CD14-positive monocyte (primary cell): ENCODE results near the gene PRKAG3. TPM values are rescaled to one million over a fixed set of nuclear protein-coding genes. Genes with fewer than 3 reads are reported as not detected.

ENCODE experiments used
- DNase-seq, 3 donors: peaks; one replicate each; pipeline ENCODE4 v3.0.0-alpha.2; 2011 to 2022
- H2AFZ ChIP-seq: 2 replicates; pipeline ENCODE4 v1.6.0; 2012; ENCODE audit warnings: mild to moderate bottlenecking, low read depth, low read length, inconsistent platforms; ENCODE audit not compliant: insufficient read depth, poor library complexity, severe bottlenecking
- H3K27ac ChIP-seq, 2 donors: 1 replicate in 1 of 2; 2 replicates in 1 of 2; pipeline ENCODE4 v1.5.1; 2012 to 2013; ENCODE audit warnings: low read length in 2 of 2, control low read depth in 1 of 2, inconsistent platforms in 1 of 2, low read depth in 1 of 2, mild to moderate bottlenecking in 1 of 2
- H3K27me3 ChIP-seq, 2 donors: one replicate each; pipeline versions ENCODE4 v1.6.0 to v1.6.1; 2011 to 2013; ENCODE audit warnings: low read length in 2 of 2; ENCODE audit not compliant: control insufficient read depth in 2 of 2, insufficient read depth in 2 of 2
- H3K36me3 ChIP-seq, 2 donors: replicated peaks in 1 of 2; 1 replicate in 1 of 2; 2 replicates in 1 of 2; pipeline versions ENCODE4 v1.5.1 to v1.6.1; 2012 to 2013; ENCODE audit warnings: low read length in 2 of 2, control low read depth in 1 of 2, inconsistent platforms in 1 of 2, mild to moderate bottlenecking in 1 of 2; ENCODE audit not compliant: insufficient read depth in 2 of 2, control insufficient read depth in 1 of 2
- H3K4me1 ChIP-seq, 2 donors: 1 replicate in 1 of 2; 2 replicates in 1 of 2; pipeline versions ENCODE4 v1.5.1 to v1.6.1; 2012 to 2013; ENCODE audit warnings: low read length in 2 of 2, control low read depth in 1 of 2, inconsistent platforms in 1 of 2, mild to moderate bottlenecking in 1 of 2, moderate library complexity in 1 of 2; ENCODE audit not compliant: insufficient read depth in 2 of 2, control insufficient read depth in 1 of 2
- H3K4me2 ChIP-seq: replicated peaks from 2 replicates; pipeline ENCODE3; 2012; ENCODE audit warnings: low read length, moderate library complexity, mild to moderate bottlenecking; ENCODE audit not compliant: poor library complexity, severe bottlenecking; ENCODE audit errors: extremely low read depth
- H3K4me3 ChIP-seq, 3 experiments: fragments of 200-600 bp in 1 of 3; sonication (generic) in 1 of 3; replicated peaks in 1 of 3; 1 replicate in 2 of 3; 2 replicates in 1 of 3; pipeline ENCODE4 v1.5.1; 2011 to 2013; ENCODE audit warnings: low read length in 3 of 3, mild to moderate bottlenecking in 3 of 3, control low read depth in 2 of 3, low read depth in 2 of 3, inconsistent platforms in 1 of 3, moderate library complexity in 1 of 3
- H3K79me2 ChIP-seq: 2 replicates; pipeline ENCODE4 v1.6.0; 2012; ENCODE audit warnings: mild to moderate bottlenecking, control low read depth, inconsistent platforms, low read length, moderate library complexity; ENCODE audit not compliant: insufficient read depth
- H3K9ac ChIP-seq: 2 replicates; pipeline ENCODE4 v1.6.0; 2017; ENCODE audit warnings: low read length, mild to moderate bottlenecking; ENCODE audit not compliant: insufficient read depth, poor library complexity, severe bottlenecking
- H3K9me3 ChIP-seq, 2 donors: replicated peaks in 1 of 2; 1 replicate in 1 of 2; 2 replicates in 1 of 2; pipeline versions ENCODE4 v1.5.1 to v1.6.1; 2012 to 2013; ENCODE audit warnings: low read length in 2 of 2, control low read depth in 1 of 2; ENCODE audit not compliant: control insufficient read depth in 1 of 2, insufficient read depth in 1 of 2
- H4K20me1 ChIP-seq: 2 replicates; pipeline ENCODE4 v1.6.0; 2012; ENCODE audit warnings: mild to moderate bottlenecking, low read length, control low read depth, moderate library complexity; ENCODE audit not compliant: insufficient read depth
- H3K27ac Mint-ChIP-seq, 7 donors: one replicate each; pipeline ENCODE4 v1.8.0; 2020; ENCODE audit warnings: mild to moderate bottlenecking in 7 of 7, mixed read lengths in 7 of 7, moderate library complexity in 6 of 7, inconsistent platforms in 2 of 7
- H3K27me3 Mint-ChIP-seq, 3 donors: one replicate each; pipeline ENCODE4 v1.8.0; 2021 to 2022; ENCODE audit warnings: low read depth in 3 of 3, mild to moderate bottlenecking in 3 of 3, mixed read lengths in 3 of 3, moderate library complexity in 3 of 3, inconsistent platforms in 1 of 3
- H3K36me3 Mint-ChIP-seq, 2 donors: one replicate each; pipeline ENCODE4 v1.8.0; 2020; ENCODE audit warnings: mixed read lengths in 2 of 2, inconsistent platforms in 1 of 2, mild to moderate bottlenecking in 1 of 2
- H3K4me1 Mint-ChIP-seq: one replicate; pipeline ENCODE4 v1.8.0; 2020; ENCODE audit warnings: mild to moderate bottlenecking, mixed read lengths
- H3K4me3 Mint-ChIP-seq, 2 donors: one replicate each; pipeline ENCODE4 v1.8.0; 2020; ENCODE audit warnings: mild to moderate bottlenecking in 2 of 2, mixed read lengths in 2 of 2, moderate library complexity in 1 of 2
- H3K9me3 Mint-ChIP-seq, 7 donors: one replicate each; pipeline ENCODE4 v1.8.0; 2020 to 2022; ENCODE audit warnings: mixed read lengths in 7 of 7, mild to moderate bottlenecking in 6 of 7, moderate library complexity in 6 of 7, inconsistent platforms in 2 of 7
- CTCF ChIP-seq: fragments of 200-600 bp; IDR thresholded peaks from one replicate; pipeline ENCODE4 v1.8.0; 2022; ENCODE audit warnings: antibody characterized with exemption, mild to moderate bottlenecking
- WGBS: methylation state at CpG from one replicate; pipeline ENCODE4 v1.1.5; 2013; ENCODE audit warnings: missing lambda C conversion rate; ENCODE audit not compliant: insufficient coverage; 5-methylcytosine and 5-hydroxymethylcytosine counted together
- intact Hi-C, 2 donors: fragments of 100-400 bp; cut with micrococcal nuclease; formaldehyde crosslinking; loops; one replicate each; pipeline versions ENCODE4 v1.15.0 to v1.15.1; 2023
- polyA plus RNA-seq, 3 donors: library from polyadenylated mRNA; depleted of rRNA in 1 of 3; unstranded in 2 of 3; stranded (reverse) in 1 of 3; fragments of 300-500 nt in 2 of 3; fragments of >200 nt in 1 of 3; fragmentation: Illumina TruSeq in 2 of 3; gene quantifications; 1 replicate in 2 of 3; 2 replicates in 1 of 3; pipeline ENCODE4 v1.2.3, GENCODE V29; 2012 to 2021

PRKAG3 gene
- polyA plus RNA-seq, 3 donors, result not detected

- peaks cover 3 to 9% of the 10 kb centered on the region in 2 donors for H3K9me3 ChIP-seq
- no CpG with 5 or more reads among the region's 4 CpGs for WGBS
- no peak overlapping the region for H3K27ac Mint-ChIP-seq
- no peak for DNase-seq
- no peak overlapping the region for H3K27ac ChIP-seq
- H4K20me1 ChIP-seq, result peaks cover 12% of the 10 kb centered on the region
- H3K4me3 ChIP-seq, result no peak overlapping the region
- no peak overlapping the region for H3K9ac ChIP-seq
- H3K27me3 ChIP-seq, result peaks cover 0 to 3% of the 10 kb centered on the region in 2 donors
- H3K4me1 Mint-ChIP-seq, result peaks cover 30% of the 10 kb centered on the region
- H3K4me1 ChIP-seq, result peaks cover 24 to 35% of the 10 kb centered on the region in 2 donors
- H3K79me2 ChIP-seq, result no peaks in the 10 kb centered on the region
- H3K36me3 ChIP-seq, result peaks cover 5 to 22% of the 10 kb centered on the region in 2 donors
- H3K27me3 Mint-ChIP-seq, result peaks cover 2 to 11% (median 7%) of the 10 kb centered on the region in 3 donors
- no peak overlapping the region for H3K4me2 ChIP-seq
- H3K36me3 Mint-ChIP-seq, result peaks cover 34 to 41% of the 10 kb centered on the region in 2 donors
- H3K9me3 Mint-ChIP-seq, result peaks cover 7 to 27% (median 14%) of the 10 kb centered on the region in 7 donors
- intact Hi-C loops, result no loop called here
- no peak overlapping the region for H2AFZ ChIP-seq
- TF ChIP-seq CTCF, result no peak
- H3K4me3 Mint-ChIP-seq, result no peak overlapping the region
Measured at GRCh38 chr2:218807626-218808025, 24.0 kb downstream of the PRKAG3 start.

- DNase-seq, result peak; percentile 67 to 80 (median 76)
- Mint-ChIP-seq H3K27me3 (peaks cover 4 to 6% (median 5%) of the 10 kb centered on the region in 3 donors), H3K9me3 (peaks cover 7 to 20% (median 14%) of the 10 kb centered on the region in 7 donors), H3K36me3 (peaks cover 26 to 31% of the 10 kb centered on the region in 2 donors), H3K27ac (peak overlapping the region; percentile 72 to 93 (median 86)), H3K4me1 (peaks cover 34% of the 10 kb centered on the region), H3K4me3 (peak overlapping the region; percentile 67 to 76)
- Histone ChIP-seq H3K4me3 (peak overlapping the region in 1 of 3 experiments; percentile 51), H4K20me1 (peaks cover 18% of the 10 kb centered on the region), H3K27me3 (peaks cover 0 to 3% of the 10 kb centered on the region in 2 donors), H3K79me2 (no peaks in the 10 kb centered on the region), H3K9ac (no peak overlapping the region), H3K9me3 (peaks cover 3 to 9% of the 10 kb centered on the region in 2 donors), H2AFZ (peak overlapping the region; percentile 50), H3K27ac (peak overlapping the region; percentile 13 to 70), H3K4me1 (peaks cover 22 to 37% of the 10 kb centered on the region in 2 donors), H3K4me2 (peak overlapping the region; percentile 54), H3K36me3 (peaks cover 0 to 10% of the 10 kb centered on the region in 2 donors)
- 0% methylated on average over 3 of the region's 10 CpGs for WGBS
- no peak for TF ChIP-seq CTCF
- intact Hi-C loops, result no loop called here
Measured at GRCh38 chr2:218806346-218806978, 25.1 kb downstream of the PRKAG3 start.
